Activated CD4-positive, alpha-beta T cell treated with anti-CD3 and anti-CD28 coated beads, Interleukin-2, Interleukin-6, amounts not matched to agents 100 ng/mL and 50 ng/mL, durations not matched to agents 16 hours and 8 hours (primary cell): ENCODE data around the gene LCOR.
"Not testable (repeated sequence)": the region's sequence is repeated elsewhere in the genome, so short reads cannot be mapped to it uniquely, and the experiment has no call there.

Experiments
- DNase-seq: peaks from one replicate; pipeline ENCODE4 v3.0.0-alpha.2; 2020

Gene LCOR

GRCh38 chr10:96831867-96832720 lies at the start of gene LCOR:
LCOR (plus strand) TSS chr10:96832298; CDS start chr10:96949058, 116,760 bp downstream.
- DNase-seq: peak; percentile 86

GRCh38 chr10:96784253-96784652 lies 47.8 kb upstream of the LCOR start:
- DNase-seq: no peak

GRCh38 chr10:96789571-96790108 lies 42.5 kb upstream of the LCOR start:
- peak; percentile 63 for DNase-seq

GRCh38 chr10:96791902-96792301 lies 40.2 kb upstream of the LCOR start:
- no peak for DNase-seq

- DNase-seq: no peak
Observed at GRCh38 chr10:96794836-96795733, 37.0 kb upstream of the LCOR start.

GRCh38 chr10:96797485-96797884 lies 34.6 kb upstream of the LCOR start:
- no peak for DNase-seq

GRCh38 chr10:96803288-96803664 lies 28.8 kb upstream of the LCOR start:
- DNase-seq: no peak

GRCh38 chr10:96814264-96814663 lies 17.8 kb upstream of the LCOR start:
- DNase-seq: no peak

GRCh38 chr10:96818971-96819370 lies 13.1 kb upstream of the LCOR start:
- DNase-seq: not testable (repeated sequence)

- DNase-seq: no peak
Observed at GRCh38 chr10:96820765-96821164, 11.3 kb upstream of the LCOR start.

GRCh38 chr10:96826438-96826837 lies 5.7 kb upstream of the LCOR start:
- DNase-seq: no peak

- DNase-seq: no peak
Observed at GRCh38 chr10:96828609-96829008, 3.5 kb upstream of the LCOR start.

GRCh38 chr10:96829029-96829773 lies 2.9 kb upstream of the LCOR start:
- no peak for DNase-seq

- peak; percentile 88 for DNase-seq
Observed at GRCh38 chr10:96830511-96831199, 1.4 kb upstream of the LCOR start.

- no peak for DNase-seq
Observed at GRCh38 chr10:96831200-96831866, 765 bp upstream of the LCOR start.

- peak; percentile 89 for DNase-seq
Observed at GRCh38 chr10:96832721-96833219, 672 bp downstream of the LCOR start.

- peak; percentile 7 for DNase-seq
Observed at GRCh38 chr10:96833220-96834001, 1.3 kb downstream of the LCOR start.

GRCh38 chr10:96834120-96834519 lies 2.0 kb downstream of the LCOR start:
- no peak for DNase-seq

- DNase-seq: no peak
Observed at GRCh38 chr10:96835899-96836298, 3.8 kb downstream of the LCOR start.

GRCh38 chr10:96838529-96838928 lies 6.4 kb downstream of the LCOR start:
- DNase-seq: no peak
